B cell (primary cell): ENCODE results near the gene TMEM131L. TPM values are rescaled to one million over a fixed set of nuclear protein-coding genes. Genes with fewer than 3 reads are reported as not detected.

Source experiments
- ATAC-seq: fragments of 200-7000 bp; cut with Tn5 transposase; one replicate; pipeline ENCODE4 v1.10.0; 2021; ENCODE audit warnings: low read depth, mild to moderate bottlenecking, moderate number of reproducible peaks, moderate library complexity
- CTCF ChIA-PET: fragments of 350-600 bp; sonication (Branson Sonifier 250); formaldehyde crosslinking; loops from one replicate; lab custom pipeline; 2021; ENCODE audit warnings: antibody characterized with exemption, inconsistent platforms; lab: Charles Lee
- POLR2A ChIA-PET: fragments of 350-600 bp; sonication (Branson Sonifier 250); formaldehyde crosslinking; loops from one replicate; lab custom pipeline; 2021; ENCODE audit warnings: antibody characterized with exemption; lab: Charles Lee
- DNase-seq: peaks from one replicate; pipeline ENCODE4 v3.0.0; 2013
- H2AFZ ChIP-seq: 2 replicates; pipeline ENCODE4 v1.6.1; 2012; ENCODE audit warnings: mild to moderate bottlenecking, low read depth, low read length; ENCODE audit not compliant: insufficient read depth, poor library complexity, severe bottlenecking
- H3K27ac ChIP-seq, 2 donors: 1 replicate in 1 of 2; 2 replicates in 1 of 2; pipeline ENCODE4 v1.5.1; 2012 to 2013; ENCODE audit warnings: low read length in 2 of 2, mild to moderate bottlenecking in 2 of 2, moderate library complexity in 1 of 2
- H3K27me3 ChIP-seq, 4 experiments: fragments of 200-600 bp in 1 of 4; sonication (generic) in 1 of 4; replicated peaks in 1 of 4; 1 replicate in 2 of 4; 2 replicates in 2 of 4; pipeline versions ENCODE4 v1.6.1 to v1.7.0; 2013 to 2016; ENCODE audit warnings: low read length in 3 of 4, mild to moderate bottlenecking in 2 of 4, mixed read lengths in 1 of 4, moderate library complexity in 1 of 4; ENCODE audit not compliant: insufficient read depth in 4 of 4, control insufficient read depth in 3 of 4; ENCODE audit errors: control extremely low read depth in 1 of 4
- H3K36me3 ChIP-seq, 2 experiments: replicated peaks in 1 of 2; 1 replicate in 1 of 2; 2 replicates in 1 of 2; pipeline versions ENCODE4 v1.6.1 to v1.7.1; 2013; ENCODE audit warnings: low read length in 1 of 2; ENCODE audit not compliant: insufficient read depth in 2 of 2, control insufficient read depth in 1 of 2; ENCODE audit errors: control extremely low read depth in 1 of 2, extremely low read depth in 1 of 2
- H3K4me1 ChIP-seq, 2 donors: fragments of 200-600 bp in 1 of 2; sonication (generic) in 1 of 2; 1 replicate in 1 of 2; 2 replicates in 1 of 2; pipeline versions ENCODE4 v1.5.1 to v1.6.1; 2013 to 2017; ENCODE audit warnings: low read length in 2 of 2; ENCODE audit not compliant: control insufficient read depth in 2 of 2, insufficient read depth in 2 of 2
- H3K4me2 ChIP-seq: replicated peaks from 2 replicates; pipeline ENCODE3; 2012; ENCODE audit warnings: mild to moderate bottlenecking, low read depth, low read length; ENCODE audit not compliant: poor library complexity, severe bottlenecking
- H3K4me3 ChIP-seq, 5 experiments: fragments of 200-600 bp in 1 of 5; sonication (generic) in 1 of 5; 1 replicate in 3 of 5; 2 replicates in 2 of 5; pipeline versions ENCODE4 v1.5.1 to v1.7.0; 2011 to 2016; ENCODE audit warnings: low read length in 4 of 5, mild to moderate bottlenecking in 4 of 5, low read depth in 2 of 5, control low read depth in 1 of 5, moderate library complexity in 1 of 5; ENCODE audit not compliant: insufficient read depth in 1 of 5; ENCODE audit errors: control extremely low read depth in 1 of 5, extremely low read depth in 1 of 5
- H3K79me2 ChIP-seq: fragments of 200-600 bp; sonication (generic); one replicate; pipeline ENCODE4 v1.6.0; 2016; ENCODE audit warnings: low read length; ENCODE audit not compliant: control insufficient read depth, insufficient read depth
- H3K9ac ChIP-seq: fragments of 200-600 bp; sonication (generic); 2 replicates; pipeline ENCODE4 v1.6.1; 2017; ENCODE audit warnings: mild to moderate bottlenecking, low read length, moderate library complexity
- H3K9me3 ChIP-seq, 3 donors: one replicate each; pipeline versions ENCODE4 v1.6.1 to v1.7.1; 2013; ENCODE audit warnings: low read length in 2 of 3; ENCODE audit not compliant: control insufficient read depth in 2 of 3, insufficient read depth in 1 of 3; ENCODE audit errors: control extremely low read depth in 1 of 3
- H4K20me1 ChIP-seq: 2 replicates; pipeline ENCODE4 v1.6.0; 2012; ENCODE audit warnings: mild to moderate bottlenecking, low read length; ENCODE audit not compliant: insufficient read depth, control insufficient read depth, poor library complexity, severe bottlenecking
- H3K27ac Mint-ChIP-seq: one replicate; pipeline ENCODE4 v1.8.0; 2021; ENCODE audit warnings: mixed read lengths
- H3K27me3 Mint-ChIP-seq: one replicate; pipeline ENCODE4 v1.8.0; 2021; ENCODE audit warnings: mixed read lengths
- H3K4me1 Mint-ChIP-seq: one replicate; pipeline ENCODE4 v1.8.0; 2021; ENCODE audit warnings: mixed read lengths
- H3K4me3 Mint-ChIP-seq: one replicate; pipeline ENCODE4 v1.8.0; 2021; ENCODE audit warnings: mixed read lengths
- H3K9me3 Mint-ChIP-seq: one replicate; pipeline ENCODE4 v1.8.0; 2022; ENCODE audit warnings: mixed read lengths; ENCODE audit not compliant: insufficient read depth
- CTCF ChIP-seq: fragments of 200-600 bp; IDR thresholded peaks from one replicate; pipeline ENCODE4 v1.8.0; 2022; ENCODE audit warnings: antibody characterized with exemption, mild to moderate bottlenecking
- EZH2 ChIP-seq: IDR thresholded peaks from 2 replicates; pipeline ENCODE4 v1.6.1; 2012; ENCODE audit warnings: borderline replicate concordance, low read depth, mild to moderate bottlenecking, moderate library complexity, low read length; ENCODE audit not compliant: insufficient read depth, poor library complexity, severe bottlenecking
- WGBS: methylation state at CpG from one replicate; pipeline ENCODE4 v1.1.5; 2013; ENCODE audit warnings: missing lambda C conversion rate; ENCODE audit not compliant: insufficient coverage; 5-methylcytosine and 5-hydroxymethylcytosine counted together
- intact Hi-C: fragments of 100-400 bp; cut with micrococcal nuclease; formaldehyde crosslinking; loops from one replicate; pipeline ENCODE4 v1.10.0; 2022
- polyA plus RNA-seq: library from polyadenylated mRNA; depleted of rRNA; stranded (reverse); fragments of >200 nt; gene quantifications from 2 replicates; pipeline ENCODE4 v1.2.3, GENCODE V29; 2012
- total RNA-seq, 2 donors: library from RNA; stranded (reverse); fragments of 120-200 nt in 1 of 2; gene quantifications; 1 replicate in 1 of 2; 2 replicates in 1 of 2; pipeline versions ENCODE4 v1.2.3 to v1.2.4, GENCODE V29; 2013 to 2022

TMEM131L gene
- total and polyA plus RNA-seq, 2 donors (not counting 1 experiment from before 2014, with no cell fraction given): 56.4 to 120 TPM

GRCh38 chr4:153652051-153652784 is 186.1 kb downstream of the TMEM131L start:
- no peak overlapping the region for H3K4me3 ChIP-seq
- H3K27ac Mint-ChIP-seq: no peak overlapping the region
- ChIA-PET CTCF (interaction anchor here (2.7 kb wide), 1 partner anchor 9 kb away, joined by 18 read pairs; no protein-coding TSS in a partner anchor), POLR2A (no interaction called here)
- H4K20me1 ChIP-seq: no peaks in the 10 kb centered on the region
- peaks cover 0 to 3% (median 0%) of the 10 kb centered on the region in 4 experiments for H3K27me3 ChIP-seq
- peak overlapping the region; percentile 44 for H2AFZ ChIP-seq
- H3K9ac ChIP-seq: no peak overlapping the region
- no peaks in the 10 kb centered on the region for H3K9me3 Mint-ChIP-seq
- no peak for TF ChIP-seq CTCF
- TF ChIP-seq EZH2: no peak
- DNase-seq: no peak
- H3K4me1 ChIP-seq: peaks cover 17 to 19% of the 10 kb centered on the region in 2 donors
- peak overlapping the region; percentile 38 for H3K4me2 ChIP-seq
- no peak overlapping the region for H3K4me3 Mint-ChIP-seq
- peaks cover 19% of the 10 kb centered on the region for H3K4me1 Mint-ChIP-seq
- no peaks in the 10 kb centered on the region for H3K36me3 ChIP-seq
- no peak for ATAC-seq
- H3K27me3 Mint-ChIP-seq: peaks cover 5% of the 10 kb centered on the region
- 94% methylated on average over 7 of the region's 11 CpGs for WGBS
- H3K27ac ChIP-seq: peak overlapping the region in 1 of 2 donors; percentile 17
- no peaks in the 10 kb centered on the region for H3K9me3 ChIP-seq
- H3K79me2 ChIP-seq: no peaks in the 10 kb centered on the region
- intact Hi-C loops: no loop called here

GRCh38 chr4:153655002-153655541 is 188.9 kb downstream of the TMEM131L start:
- Histone ChIP-seq H3K9ac (no peak overlapping the region), H3K27me3 (peaks cover 0 to 3% (median 0%) of the 10 kb centered on the region in 4 experiments), H3K79me2 (no peaks in the 10 kb centered on the region), H3K36me3 (no peaks in the 10 kb centered on the region), H3K4me2 (no peak overlapping the region), H3K4me3 (no peak overlapping the region), H3K27ac (no peak overlapping the region), H3K4me1 (peaks cover 17 to 19% of the 10 kb centered on the region in 2 donors), H4K20me1 (no peaks in the 10 kb centered on the region), H2AFZ (no peak overlapping the region), H3K9me3 (no peaks in the 10 kb centered on the region)
- TF ChIP-seq EZH2: no peak
- TF ChIP-seq CTCF: no peak
- no peak overlapping the region for H3K4me3 Mint-ChIP-seq
- H3K9me3 Mint-ChIP-seq: no peaks in the 10 kb centered on the region
- POLR2A ChIA-PET: no interaction called here
- ATAC-seq (no peak), DNase-seq (no peak)
- CTCF ChIA-PET: no interaction called here
- H3K4me1 Mint-ChIP-seq: peaks cover 16% of the 10 kb centered on the region
- 70% methylated on average over 4 of the region's 4 CpGs for WGBS
- H3K27ac Mint-ChIP-seq: no peak overlapping the region
- H3K27me3 Mint-ChIP-seq: peaks cover 16% of the 10 kb centered on the region
- intact Hi-C loops: no loop called here
